K562 (cell line): Measurements from ENCODE around the gene EVI5L. TPM values are rescaled to one million over a fixed set of nuclear protein-coding genes. Genes with fewer than 3 reads are reported as not detected.

Experiments
- CEBPZ ChIP-seq: fragments of 150-350 bp; IDR thresholded peaks from 2 replicates; pipeline ENCODE4 v1.6.1; 2014; ENCODE audit warnings: low read depth, mild to moderate bottlenecking, low read length, borderline replicate concordance
- CHAMP1 ChIP-seq: fragments of 450-650 bp; IDR thresholded peaks from 2 replicates; pipeline ENCODE4 v1.6.1; 2016; ENCODE audit warnings: mild to moderate bottlenecking
- COPS2 ChIP-seq: fragments of 450-650 bp; conservative IDR thresholded peaks from 2 replicates; pipeline ENCODE4 v1.6.1; 2016; ENCODE audit warnings: mild to moderate bottlenecking, moderate library complexity
- ELK3 ChIP-seq: fragments of 450-650 bp; formaldehyde crosslinking; IDR thresholded peaks from 2 replicates; pipeline ENCODE4 v1.4.0; 2020; ENCODE audit warnings: mild to moderate bottlenecking
- GABPB1 ChIP-seq: sonication (generic); formaldehyde crosslinking; IDR thresholded peaks from 2 replicates; pipeline ENCODE4 v1.8.0; 2022; ENCODE audit warnings: mild to moderate bottlenecking, missing genetic modification reagents
- L3MBTL2 ChIP-seq: fragments of 450-650 bp; IDR thresholded peaks from 2 replicates; pipeline ENCODE4 v1.6.1; 2016; ENCODE audit warnings: mild to moderate bottlenecking, moderate library complexity
- MYNN ChIP-seq, 2 experiments: sonication (generic); formaldehyde crosslinking in 1 of 2; IDR thresholded peaks; 2 replicates each; pipeline versions ENCODE4 v1.5.0 to v1.6.1; 2016 to 2020; ENCODE audit warnings: antibody characterized with exemption in 1 of 2, missing genetic modification reagents in 1 of 2
- NCOA1 ChIP-seq: fragments of 450-650 bp; IDR thresholded peaks from 2 replicates; pipeline ENCODE4 v1.6.1; 2016; ENCODE audit warnings: low read depth
- PPARD ChIP-seq: fragments of 250-450 bp; sonication (Bioruptor Pico); IDR thresholded peaks from 2 replicates; pipeline ENCODE4 v1.8.0; 2022; ENCODE audit warnings: inconsistent platforms, mild to moderate bottlenecking, moderate library complexity
- RBM22 ChIP-seq: fragments of 200-400 bp; formaldehyde crosslinking; IDR thresholded peaks from 2 replicates; pipeline ENCODE4 v1.6.1; 2018; ENCODE audit warnings: low read length, low read depth; ENCODE audit not compliant: poor library complexity, severe bottlenecking
- RFX5 ChIP-seq: IDR thresholded peaks from 2 replicates; pipeline ENCODE4 v1.6.1; 2011; ENCODE audit warnings: low read depth, mild to moderate bottlenecking, improper control_type of control experiment, low read length
- SIN3B ChIP-seq: fragments of 450-650 bp; IDR thresholded peaks from 2 replicates; pipeline ENCODE4 v1.6.1; 2017; ENCODE audit warnings: low read depth, mild to moderate bottlenecking, moderate library complexity
- SMC3 ChIP-seq: conservative IDR thresholded peaks from 2 replicates; pipeline ENCODE4 v1.6.1; 2011; ENCODE audit warnings: low read depth, low read length, improper control_type of control experiment; ENCODE audit not compliant: insufficient read depth
- TSC22D4 ChIP-seq: fragments of 450-650 bp; IDR thresholded peaks from 2 replicates; pipeline ENCODE4 v1.6.1; 2016; ENCODE audit warnings: missing genetic modification characterization, missing biosample characterization, control low read depth
- ZFX ChIP-seq: sonication (generic); formaldehyde crosslinking; IDR thresholded peaks from 2 replicates; pipeline ENCODE4 v1.8.0; 2022; ENCODE audit warnings: mild to moderate bottlenecking, missing genetic modification reagents, moderate library complexity
- ZKSCAN3 ChIP-seq: fragments of 250-450 bp; sonication (Bioruptor Pico); IDR thresholded peaks from 2 replicates; pipeline ENCODE4 v1.4.0; 2020
- ZNF165 ChIP-seq: fragments of 250-450 bp; sonication (Bioruptor Pico); IDR thresholded peaks from 2 replicates; pipeline ENCODE4 v1.4.0; 2020; ENCODE audit warnings: borderline replicate concordance
- ZNF184 ChIP-seq: sonication (generic); formaldehyde crosslinking; IDR thresholded peaks from 2 replicates; pipeline ENCODE4 v1.5.0; 2020; ENCODE audit warnings: missing genetic modification reagents
- ZNF311 ChIP-seq: fragments of 250-450 bp; sonication (Bioruptor Pico); IDR thresholded peaks from 2 replicates; pipeline ENCODE4 v1.4.0; 2020; ENCODE audit warnings: mild to moderate bottlenecking, moderate library complexity
- ZNF408 ChIP-seq: fragments of 250-450 bp; sonication (Bioruptor Pico); IDR thresholded peaks from 2 replicates; pipeline ENCODE4 v1.4.0; 2020; ENCODE audit warnings: low read depth, mild to moderate bottlenecking, moderate library complexity
- ZNF707 ChIP-seq: fragments of 250-450 bp; sonication (Bioruptor Pico); conservative IDR thresholded peaks from 2 replicates; pipeline ENCODE4 v1.8.0; 2022; ENCODE audit warnings: inconsistent platforms, mild to moderate bottlenecking, moderate library complexity
- polyA plus RNA-seq, 8 experiments: library from polyadenylated mRNA; depleted of rRNA in 4 of 8; stranded (reverse) in 5 of 8; unstranded in 3 of 8; fragments of >200 nt; fragmentation: Nextera tagmentation in 2 of 8; fragmentation: Illumina TruSeq in 1 of 8; extraction: Ambion mirVana in 2 of 8; extraction: Trizol in 1 of 8; gene quantifications; 2 replicates each; pipeline versions ENCODE4 v1.2.1 to v1.2.3, GENCODE V29; 2011 to 2014; ENCODE audit warnings: inconsistent platforms in 1 of 8, missing spikeins in 1 of 8
- total RNA-seq, 7 experiments: library from RNA; depleted of rRNA in 6 of 7; stranded (reverse); fragments of >200 nt in 6 of 7; fragmentation: Illumina TruSeq in 2 of 7; extraction: Trizol in 2 of 7; gene quantifications; 2 replicates each; pipeline versions ENCODE4 v1.2.1 to v1.2.3, GENCODE V29; 2011 to 2021; ENCODE audit warnings: low replicate concordance in 1 of 7
- TF ChIP-seq, protein P1 (sequence below): fragments of 450-650 bp; IDR thresholded peaks from 2 replicates; pipeline ENCODE4 v1.6.1; 2016

Gene EVI5L
- total and polyA plus RNA-seq, 9 of the 15 experiments (the other 6 are each of a cell fraction or from before 2014, with no cell fraction given), result 0.69 to 1.8 (median 1.2) TPM; not detected in 2

DNA sequence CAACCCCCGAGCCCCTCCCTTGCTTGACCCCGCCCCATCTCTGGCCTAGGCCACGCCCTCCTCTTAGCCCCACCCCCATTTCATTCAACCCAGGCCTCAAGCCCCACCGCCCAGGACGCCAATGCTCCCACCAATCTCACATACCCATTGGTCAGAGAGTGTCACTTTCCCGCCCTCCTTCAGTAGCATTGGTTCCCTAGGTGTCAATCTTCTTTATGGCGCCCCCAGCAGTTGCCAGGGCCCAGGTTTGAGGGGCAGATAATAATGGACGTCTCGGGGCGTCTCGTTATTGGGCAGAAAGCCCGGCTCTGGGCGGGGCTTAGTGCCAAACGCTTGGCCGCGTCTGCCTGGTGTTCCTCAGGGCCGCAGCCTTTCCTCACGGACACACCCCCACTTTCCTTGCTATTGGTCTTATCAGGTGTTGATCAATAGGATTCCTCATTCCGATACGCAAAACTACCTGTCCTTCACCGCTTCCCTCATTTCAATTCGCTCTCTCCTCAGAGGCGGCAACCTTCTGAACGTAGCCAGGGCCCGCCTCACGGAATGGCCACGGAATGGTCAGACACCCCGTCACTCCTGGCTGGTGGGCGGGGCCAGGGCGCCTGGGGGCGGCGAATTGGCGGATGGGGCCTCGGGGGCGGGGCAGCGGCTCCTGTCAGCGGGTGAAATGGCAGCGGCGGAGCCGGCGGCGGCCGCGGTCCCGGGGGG is at the start of gene EVI5L (continued):
- TF ChIP-seq CEBPZ, result peak; percentile 98
- TF ChIP-seq GABPB1 (CRISPR knock-in tag), result no peak; the same call in 1 of the 2 replicates
- TF ChIP-seq ZNF184, result no peak
- TF ChIP-seq COPS2, result no peak
- no peak for TF ChIP-seq SIN3B
- no peak for TF ChIP-seq MYNN (IDR thresholded peaks at IDR 0.05)
- TF ChIP-seq MYNN (CRISPR knock-in tag; IDR thresholded peaks at IDR 0.05), result no peak
- no peak for TF ChIP-seq ZNF408
- TF ChIP-seq ZNF311, result no peak
- no peak for TF ChIP-seq ELK3 (CRISPR knock-in tag)
- TF ChIP-seq TSC22D4 (tag), result no peak
- TF ChIP-seq ZNF707 (CRISPR knock-in tag), result no peak
- TF ChIP-seq ZKSCAN3, result no peak
- TF ChIP-seq, protein P1, sequence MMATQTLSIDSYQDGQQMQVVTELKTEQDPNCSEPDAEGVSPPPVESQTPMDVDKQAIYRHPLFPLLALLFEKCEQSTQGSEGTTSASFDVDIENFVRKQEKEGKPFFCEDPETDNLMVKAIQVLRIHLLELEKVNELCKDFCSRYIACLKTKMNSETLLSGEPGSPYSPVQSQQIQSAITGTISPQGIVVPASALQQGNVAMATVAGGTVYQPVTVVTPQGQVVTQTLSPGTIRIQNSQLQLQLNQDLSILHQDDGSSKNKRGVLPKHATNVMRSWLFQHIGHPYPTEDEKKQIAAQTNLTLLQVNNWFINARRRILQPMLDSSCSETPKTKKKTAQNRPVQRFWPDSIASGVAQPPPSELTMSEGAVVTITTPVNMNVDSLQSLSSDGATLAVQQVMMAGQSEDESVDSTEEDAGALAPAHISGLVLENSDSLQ, result peak; percentile 100
- no peak for TF ChIP-seq ZNF165 (CRISPR knock-in tag)
- no peak for TF ChIP-seq RBM22
- no peak for TF ChIP-seq PPARD (CRISPR knock-in tag)
- TF ChIP-seq L3MBTL2, result no peak
- no peak for TF ChIP-seq CHAMP1
- no peak for TF ChIP-seq ZFX (CRISPR knock-in tag)
- TF ChIP-seq RFX5, result peak; percentile 67
- no peak for TF ChIP-seq SMC3
- TF ChIP-seq NCOA1, result no peak
